Activated T-helper 1 cell treated with anti-CD3 and anti-CD28 coated beads, Interleukin-12 subunit alpha, Interleukin-12 subunit beta, Interleukin-2, Interleukin-4 antibody, amounts not matched to agents 30 ng/mL and 10 ng/mL and 1 ng/mL, durations not matched to agents 14 hours and 24 hours and 36 hours (primary cell): ENCODE data around the gene EVA1B. TPM values are rescaled to one million over a fixed set of nuclear protein-coding genes. Genes with fewer than 3 reads are reported as not detected.

Experiments used
- DNase-seq: peaks from one replicate; pipeline ENCODE4 v3.0.0; 2021; ENCODE audit warnings: low spot score
- H3K27ac Mint-ChIP-seq: one replicate; pipeline ENCODE4 v1.8.0; 2021; ENCODE audit warnings: mild to moderate bottlenecking, mixed read lengths
- H3K27me3 Mint-ChIP-seq: one replicate; pipeline ENCODE4 v1.8.0; 2022; ENCODE audit warnings: mild to moderate bottlenecking, moderate library complexity, mixed read lengths; ENCODE audit not compliant: insufficient read depth
- H3K36me3 Mint-ChIP-seq: one replicate; pipeline ENCODE4 v1.8.0; 2021; ENCODE audit warnings: low read depth, mixed read lengths
- H3K4me1 Mint-ChIP-seq: one replicate; pipeline ENCODE4 v1.8.0; 2021; ENCODE audit warnings: low read depth, mixed read lengths
- H3K4me3 Mint-ChIP-seq: one replicate; pipeline ENCODE4 v1.8.0; 2021; ENCODE audit warnings: mild to moderate bottlenecking, moderate library complexity, mixed read lengths
- H3K9me3 Mint-ChIP-seq: one replicate; pipeline ENCODE4 v1.8.0; 2021; ENCODE audit warnings: mixed read lengths
- intact Hi-C: fragments of 100-400 bp; cut with micrococcal nuclease; formaldehyde crosslinking; loops from one replicate; pipeline ENCODE4 v1.15.1; 2024
- total RNA-seq: library from RNA; stranded (reverse); gene quantifications from 2 replicates; pipeline ENCODE4 v1.2.3, GENCODE V29; 2022

Gene EVA1B
- total RNA-seq, 1 donor from 2014 or later, result 10.9 TPM

GRCh38 chr1:36279110-36279788, 44.2 kb downstream of the EVA1B start:
- Mint-ChIP-seq H3K27ac (peak overlapping the region; percentile 43), H3K4me3 (no peak overlapping the region), H3K4me1 (peaks cover 42% of the 10 kb centered on the region), H3K9me3 (no peaks in the 10 kb centered on the region), H3K36me3 (peaks cover 15% of the 10 kb centered on the region), H3K27me3 (no peaks in the 10 kb centered on the region)
- intact Hi-C loops, result no loop called here
- no peak for DNase-seq

DNA sequence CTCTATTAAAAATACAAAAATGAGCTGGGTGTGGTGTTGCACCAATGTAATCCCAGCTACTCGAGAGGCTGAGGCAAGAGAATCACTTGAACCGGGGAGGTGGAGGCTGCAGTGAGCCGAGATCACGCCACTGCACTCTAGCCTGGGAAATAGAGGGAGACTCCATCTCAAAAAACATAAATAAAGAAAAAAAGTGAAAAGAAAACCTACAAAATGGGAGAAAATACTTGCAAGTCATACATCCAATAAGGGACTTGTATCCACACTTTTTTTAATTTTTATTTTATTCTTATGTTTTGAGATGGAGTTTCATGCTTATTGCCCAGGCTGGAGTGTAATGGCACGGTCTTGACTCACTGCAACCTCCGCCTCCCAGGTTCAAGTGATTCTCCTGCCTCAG, 46.8 kb downstream of the EVA1B start:
- H3K9me3 Mint-ChIP-seq, result no peaks in the 10 kb centered on the region
- intact Hi-C loops, result no loop called here
- H3K27ac Mint-ChIP-seq, result no peak overlapping the region
- peaks cover 17% of the 10 kb centered on the region for H3K36me3 Mint-ChIP-seq
- H3K27me3 Mint-ChIP-seq, result no peaks in the 10 kb centered on the region
- H3K4me1 Mint-ChIP-seq, result peaks cover 33% of the 10 kb centered on the region
- no peak overlapping the region for H3K4me3 Mint-ChIP-seq
- DNase-seq, result no peak

- H3K27me3 Mint-ChIP-seq, result no peaks in the 10 kb centered on the region
- intact Hi-C loops, result no loop called here
Observed at GRCh38 chr1:36274201-36274600, 49.2 kb downstream of the EVA1B start.

GRCh38 chr1:36273024-36273423, 50.4 kb downstream of the EVA1B start:
- intact Hi-C loops, result no loop called here

More at GRCh38 chr1:36274201-36274600, 49.2 kb downstream of the EVA1B start:
- Mint-ChIP-seq H3K27ac (no peak overlapping the region), H3K4me3 (no peak overlapping the region), H3K9me3 (no peaks in the 10 kb centered on the region), H3K36me3 (peaks cover 20% of the 10 kb centered on the region), H3K4me1 (peaks cover 10% of the 10 kb centered on the region)
- no peak for DNase-seq

More at GRCh38 chr1:36273024-36273423, 50.4 kb downstream of the EVA1B start:
- Mint-ChIP-seq H3K4me3 (no peak overlapping the region), H3K27me3 (no peaks in the 10 kb centered on the region), H3K4me1 (peaks cover 6% of the 10 kb centered on the region), H3K27ac (no peak overlapping the region), H3K9me3 (no peaks in the 10 kb centered on the region), H3K36me3 (peaks cover 25% of the 10 kb centered on the region)
- DNase-seq, result no peak

Other genes starting within 250 kb of the EVA1B start
- gene TEKT2, start 239.6 kb downstream of the EVA1B start, total RNA-seq, result 0.16 and 0.27 TPM in 2 replicates
- 32.6 and 33.6 TPM in 2 replicates for gene ADPRS, start 234.8 kb downstream of the EVA1B start, total RNA-seq
- 0.08 TPM in 1 of 2 replicates, not detected in the other for gene COL8A2, start 198.4 kb downstream of the EVA1B start, total RNA-seq
- 74.2 and 74.4 TPM in 2 replicates for gene TRAPPC3, start 174.2 kb downstream of the EVA1B start, total RNA-seq
- 167 and 169 TPM in 2 replicates for gene MAP7D1, start 167.5 kb downstream of the EVA1B start, total RNA-seq
- 147 and 154 TPM in 2 replicates for gene THRAP3, start 99.2 kb downstream of the EVA1B start, total RNA-seq
- 7.5 and 8.3 TPM in 2 replicates for gene SH3D21, start 17.3 kb downstream of the EVA1B start, total RNA-seq
- gene STK40, start 62.3 kb upstream of the EVA1B start, total RNA-seq, result 46.5 and 48.7 TPM in 2 replicates
- gene LSM10, start 74.3 kb upstream of the EVA1B start, total RNA-seq, result 57.5 and 63.8 TPM in 2 replicates
- gene OSCP1, start 126.8 kb upstream of the EVA1B start, total RNA-seq, result 0.39 and 0.96 TPM in 2 replicates
- 118 and 121 TPM in 2 replicates for gene MRPS15, start 140.7 kb upstream of the EVA1B start, total RNA-seq
- gene CSF3R, start 159.3 kb upstream of the EVA1B start, total RNA-seq, result 0.24 and 0.54 TPM in 2 replicates